Nephron progenitor cell (in vitro differentiated cells): ENCODE results near the gene BCL11A.

Source experiments
- DNase-seq: peaks from one replicate; pipeline ENCODE4 v3.0.0; 2021
- H3K27ac Mint-ChIP-seq: 2 replicates; pipeline ENCODE4 v1.8.0; 2021; ENCODE audit warnings: mild to moderate bottlenecking, moderate library complexity, mixed read lengths
- H3K27me3 Mint-ChIP-seq: 2 replicates; pipeline ENCODE4 v1.8.0; 2021; ENCODE audit warnings: mild to moderate bottlenecking, low read depth, mixed read lengths; ENCODE audit not compliant: poor library complexity
- H3K36me3 Mint-ChIP-seq: 2 replicates; pipeline ENCODE4 v1.8.0; 2021; ENCODE audit warnings: low read depth, mixed read lengths
- H3K4me1 Mint-ChIP-seq: 2 replicates; pipeline ENCODE4 v1.8.0; 2021; ENCODE audit warnings: mixed read lengths
- H3K4me3 Mint-ChIP-seq: 2 replicates; pipeline ENCODE4 v1.8.0; 2021; ENCODE audit warnings: mild to moderate bottlenecking, moderate library complexity, mixed read lengths
- H3K9me3 Mint-ChIP-seq: 2 replicates; pipeline ENCODE4 v1.8.0; 2021; ENCODE audit warnings: mild to moderate bottlenecking, moderate library complexity, mixed read lengths
- TF ChIP-seq, protein P1 (sequence below): fragments of 200-600 bp; sonication (generic); IDR thresholded peaks from 2 replicates; pipeline ENCODE4 v1.5.0; 2021; ENCODE audit warnings: antibody characterized with exemption

The BCL11A gene

DNA sequence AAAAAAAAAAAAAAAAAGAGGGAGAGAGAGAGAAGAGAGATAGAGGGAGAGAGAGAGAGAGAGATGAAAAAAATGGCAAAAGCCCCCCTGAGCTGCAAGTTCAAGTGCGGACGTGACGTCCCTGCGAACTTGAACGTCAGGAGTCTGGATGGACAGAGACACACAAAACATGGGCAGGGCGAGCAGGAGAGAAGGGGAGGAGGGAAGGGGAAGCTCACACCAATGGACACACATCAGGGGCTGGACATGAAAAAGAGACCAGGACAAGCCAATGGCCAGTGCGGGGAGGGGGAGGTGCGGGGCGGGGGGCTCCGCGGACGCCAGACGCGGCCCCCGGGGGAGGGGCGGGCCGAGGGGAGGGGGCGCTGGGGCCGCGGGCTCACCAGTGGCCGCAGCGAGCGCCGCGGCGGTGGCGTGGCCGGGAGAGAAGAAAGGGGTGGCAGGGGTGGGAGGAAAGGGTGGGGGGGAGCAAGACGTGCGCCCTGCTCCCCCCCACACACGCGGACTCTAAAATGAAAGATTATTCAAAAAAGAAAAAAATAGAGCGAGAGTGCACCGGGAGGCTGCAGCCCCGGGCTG lies at the start of gene BCL11A:
BCL11A (minus strand) TSS at position 160 of the 579 bp plus-strand sequence. CDS start 384 bp downstream, outside the sequence.
- Mint-ChIP-seq H3K27ac (no peak within 1 kb of the TSS), H3K36me3 (no peaks in the 10 kb centered on the region), H3K4me3 (peak within 1 kb of the TSS; percentile 91), H3K27me3 (peaks cover 60% of the 10 kb centered on the region), H3K4me1 (peaks cover 42% of the 10 kb centered on the region), H3K9me3 (no peaks in the 10 kb centered on the region)
- peak; percentile 71 for DNase-seq
- TF ChIP-seq, protein P1, sequence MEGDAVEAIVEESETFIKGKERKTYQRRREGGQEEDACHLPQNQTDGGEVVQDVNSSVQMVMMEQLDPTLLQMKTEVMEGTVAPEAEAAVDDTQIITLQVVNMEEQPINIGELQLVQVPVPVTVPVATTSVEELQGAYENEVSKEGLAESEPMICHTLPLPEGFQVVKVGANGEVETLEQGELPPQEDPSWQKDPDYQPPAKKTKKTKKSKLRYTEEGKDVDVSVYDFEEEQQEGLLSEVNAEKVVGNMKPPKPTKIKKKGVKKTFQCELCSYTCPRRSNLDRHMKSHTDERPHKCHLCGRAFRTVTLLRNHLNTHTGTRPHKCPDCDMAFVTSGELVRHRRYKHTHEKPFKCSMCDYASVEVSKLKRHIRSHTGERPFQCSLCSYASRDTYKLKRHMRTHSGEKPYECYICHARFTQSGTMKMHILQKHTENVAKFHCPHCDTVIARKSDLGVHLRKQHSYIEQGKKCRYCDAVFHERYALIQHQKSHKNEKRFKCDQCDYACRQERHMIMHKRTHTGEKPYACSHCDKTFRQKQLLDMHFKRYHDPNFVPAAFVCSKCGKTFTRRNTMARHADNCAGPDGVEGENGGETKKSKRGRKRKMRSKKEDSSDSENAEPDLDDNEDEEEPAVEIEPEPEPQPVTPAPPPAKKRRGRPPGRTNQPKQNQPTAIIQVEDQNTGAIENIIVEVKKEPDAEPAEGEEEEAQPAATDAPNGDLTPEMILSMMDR, result no peak

DNA sequence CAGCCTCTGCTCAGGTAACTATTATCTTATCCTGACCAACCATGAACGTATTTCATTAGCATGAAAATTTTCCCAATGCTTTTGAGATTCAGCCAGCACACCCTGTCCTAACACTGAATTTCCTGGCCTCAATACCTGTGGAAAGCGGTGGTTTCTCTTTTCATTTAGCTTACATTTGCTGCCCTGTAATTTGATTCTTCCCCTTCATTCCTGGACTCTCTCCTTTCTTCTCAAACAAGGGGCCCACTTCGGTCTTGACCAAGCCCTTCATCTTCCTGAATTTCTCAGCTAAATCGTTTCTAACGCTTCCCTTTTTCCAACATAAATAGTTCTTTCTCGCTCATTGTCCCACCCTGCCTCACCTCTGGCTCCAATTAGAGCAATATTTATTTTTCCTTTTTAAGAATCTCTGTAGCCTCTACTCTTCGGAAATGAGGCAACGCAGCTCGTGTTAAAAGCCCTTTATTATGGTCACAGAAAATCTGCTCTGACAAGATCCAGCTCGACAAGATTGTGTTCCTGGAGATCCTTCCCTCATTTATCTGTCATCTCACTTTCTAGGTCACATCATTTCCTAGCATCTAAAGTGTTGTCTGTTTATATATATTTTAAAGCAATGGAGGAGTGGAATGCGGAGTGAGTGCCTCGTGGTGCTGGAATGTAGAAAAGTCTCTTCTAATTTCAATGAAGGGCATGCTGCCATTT lies 49.5 kb upstream of the BCL11A start:
- TF ChIP-seq, protein P1, result no peak
- H3K4me3 Mint-ChIP-seq, result peak overlapping the region; percentile 5
- peaks cover 28% of the 10 kb centered on the region for H3K9me3 Mint-ChIP-seq
- no peak for DNase-seq
- peak overlapping the region; percentile 14 for H3K27ac Mint-ChIP-seq
- peaks cover 15% of the 10 kb centered on the region for H3K4me1 Mint-ChIP-seq
- H3K27me3 Mint-ChIP-seq, result peaks cover 14% of the 10 kb centered on the region
- H3K36me3 Mint-ChIP-seq, result no peaks in the 10 kb centered on the region

DNA sequence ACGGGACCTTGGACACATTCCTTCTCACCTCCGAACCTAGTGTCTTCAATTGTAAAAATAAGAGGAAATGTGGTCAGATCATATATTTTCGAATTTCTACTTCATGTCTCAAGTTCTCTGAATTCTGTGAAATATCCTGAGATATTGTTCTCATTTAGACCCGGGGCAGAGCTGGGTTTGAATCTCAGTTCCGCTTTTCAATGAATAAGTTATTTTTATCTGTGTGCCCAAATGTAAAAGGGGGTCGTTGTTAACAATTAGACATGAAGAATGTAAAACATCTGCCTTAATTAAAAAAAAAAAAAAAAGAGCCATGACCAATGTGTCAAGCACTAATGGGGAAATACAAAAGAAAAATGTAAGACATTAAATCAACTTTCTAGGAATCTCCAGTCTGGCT lies 48.9 kb upstream of the BCL11A start:
- Mint-ChIP-seq H3K4me3 (no peak overlapping the region), H3K9me3 (peaks cover 28% of the 10 kb centered on the region), H3K27ac (no peak overlapping the region)

DNA sequence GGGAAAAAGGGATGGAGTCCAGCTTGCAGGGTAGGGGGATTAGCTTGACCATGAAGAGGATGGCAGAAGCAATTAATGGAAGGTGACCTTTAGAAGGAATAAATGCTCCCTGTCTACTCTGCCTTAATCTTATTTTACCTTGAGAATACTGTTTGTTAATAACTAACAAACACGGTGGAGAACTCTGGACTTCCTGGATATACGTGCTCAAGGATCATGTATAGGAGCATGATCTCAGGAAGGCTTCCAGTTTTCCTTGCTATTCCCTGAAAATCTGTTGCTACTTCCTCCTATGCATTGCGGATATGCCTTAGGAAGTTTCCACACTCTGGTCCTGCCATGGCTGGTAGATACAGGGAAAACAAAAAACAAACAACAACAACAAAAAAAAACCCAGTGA lies 44.8 kb upstream of the BCL11A start:
- Mint-ChIP-seq H3K36me3 (no peaks in the 10 kb centered on the region), H3K4me3 (no peak overlapping the region), H3K27me3 (peaks cover 18% of the 10 kb centered on the region), H3K9me3 (peaks cover 45% of the 10 kb centered on the region), H3K27ac (no peak overlapping the region), H3K4me1 (peaks cover 22% of the 10 kb centered on the region)
- DNase-seq, result no peak
- TF ChIP-seq, protein P1, result no peak

More for the DNA sequence above, 48.9 kb upstream of the BCL11A start:
- Mint-ChIP-seq H3K36me3 (no peaks in the 10 kb centered on the region), H3K27me3 (peaks cover 18% of the 10 kb centered on the region), H3K4me1 (peaks cover 15% of the 10 kb centered on the region)
- no peak for DNase-seq
- TF ChIP-seq, protein P1, result no peak

DNA sequence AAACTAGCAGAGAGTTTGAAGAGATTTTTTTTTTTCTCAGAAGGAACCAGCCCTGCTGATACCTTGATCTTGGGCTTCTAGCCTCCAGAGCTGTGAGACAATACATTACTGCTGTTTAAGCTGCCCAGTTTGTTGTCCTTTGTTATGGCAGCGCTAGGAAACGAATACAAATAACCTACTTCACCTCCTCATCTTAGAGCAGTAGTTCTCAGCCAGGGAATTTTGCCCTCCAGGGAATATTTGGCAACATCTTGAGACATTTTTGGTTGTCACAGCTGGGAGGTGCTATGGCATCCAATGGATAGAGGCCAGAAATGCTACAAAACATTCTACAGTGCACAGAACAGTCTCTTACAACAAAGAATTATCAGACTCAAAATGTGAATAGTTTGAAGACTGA lies 43.9 kb upstream of the BCL11A start:
- TF ChIP-seq, protein P1, result no peak
- no peak for DNase-seq
- peaks cover 13% of the 10 kb centered on the region for H3K4me1 Mint-ChIP-seq

DNA sequence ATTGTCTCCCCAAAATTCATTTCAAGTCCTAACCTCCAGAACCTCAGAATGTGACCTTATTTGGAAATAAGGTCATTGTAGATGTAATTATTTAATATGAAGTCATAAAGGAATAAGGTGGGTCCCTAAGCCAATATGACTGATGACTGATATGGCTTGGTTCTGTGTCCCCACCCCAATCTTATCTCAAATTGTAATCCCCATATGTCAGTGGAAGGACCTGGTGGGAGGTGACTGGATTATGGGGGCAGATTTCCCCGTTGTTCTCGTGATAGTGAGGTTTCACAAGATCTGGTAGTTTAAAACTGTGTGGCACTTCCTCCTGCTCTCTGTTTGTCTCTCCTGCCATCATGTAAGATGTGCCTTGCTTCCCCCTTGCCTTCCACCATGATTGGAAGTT lies 43.0 kb upstream of the BCL11A start:
- peaks cover 5% of the 10 kb centered on the region for H3K36me3 Mint-ChIP-seq
- H3K4me1 Mint-ChIP-seq, result peaks cover 9% of the 10 kb centered on the region
- no peak for DNase-seq
- no peak overlapping the region for H3K27ac Mint-ChIP-seq
- H3K4me3 Mint-ChIP-seq, result no peak overlapping the region
- TF ChIP-seq, protein P1, result no peak
- H3K9me3 Mint-ChIP-seq, result peaks cover 54% of the 10 kb centered on the region
- peaks cover 26% of the 10 kb centered on the region for H3K27me3 Mint-ChIP-seq

More for the DNA sequence above, 43.9 kb upstream of the BCL11A start:
- H3K9me3 Mint-ChIP-seq, result peaks cover 53% of the 10 kb centered on the region
- no peak overlapping the region for H3K4me3 Mint-ChIP-seq
- no peaks in the 10 kb centered on the region for H3K36me3 Mint-ChIP-seq
- peaks cover 25% of the 10 kb centered on the region for H3K27me3 Mint-ChIP-seq
- no peak overlapping the region for H3K27ac Mint-ChIP-seq
